MG63 (cell line): Measurements from ENCODE around the gene JAZF1. TPM values are rescaled to one million over a fixed set of nuclear protein-coding genes. Genes with fewer than 3 reads are reported as not detected.

Experiments
- DNase-seq: peaks from one replicate; pipeline ENCODE4 v3.0.0-alpha.2; 2020
- H3K27me3 ChIP-seq: fragments of 250-450 bp; sonication (Bioruptor Pico); 2 replicates; pipeline ENCODE4 v1.5.1; 2020; ENCODE audit warnings: mild to moderate bottlenecking, moderate library complexity
- H3K36me3 ChIP-seq: fragments of 250-450 bp; sonication (Bioruptor Pico); 2 replicates; pipeline ENCODE4 v1.5.1; 2020; ENCODE audit warnings: mild to moderate bottlenecking, moderate library complexity
- H3K4me3 ChIP-seq: fragments of 250-450 bp; sonication (Bioruptor Pico); 2 replicates; pipeline ENCODE4 v1.5.1; 2020; ENCODE audit warnings: mild to moderate bottlenecking, moderate library complexity
- H3K9me3 ChIP-seq: fragments of 250-450 bp; sonication (Bioruptor Pico); 2 replicates; pipeline ENCODE4 v1.5.1; 2020; ENCODE audit warnings: mild to moderate bottlenecking, moderate library complexity
- total RNA-seq: library from RNA; depleted of rRNA; stranded (reverse); fragments of >200 nt; shearing (Covaris generic); gene quantifications from 2 replicates; pipeline ENCODE4 v1.2.3, GENCODE V29; 2014; ENCODE audit warnings: low replicate concordance

The JAZF1 gene
- total RNA-seq, 1 experiment from 2014 or later: 7.6 TPM

- no peaks in the 10 kb centered on the region for H3K36me3 ChIP-seq
- DNase-seq: no peak
- H3K27me3 ChIP-seq: no peaks in the 10 kb centered on the region
- no peak overlapping the region for H3K4me3 ChIP-seq
- no peaks in the 10 kb centered on the region for H3K9me3 ChIP-seq
Observed at GRCh38 chr7:27885652-27886051, 294.9 kb downstream of the JAZF1 start.

- Histone ChIP-seq H3K9me3 (no peaks in the 10 kb centered on the region), H3K27me3 (no peaks in the 10 kb centered on the region)
- no peak for DNase-seq
Observed at GRCh38 chr7:27883696-27884095, 296.9 kb downstream of the JAZF1 start.

DNA sequence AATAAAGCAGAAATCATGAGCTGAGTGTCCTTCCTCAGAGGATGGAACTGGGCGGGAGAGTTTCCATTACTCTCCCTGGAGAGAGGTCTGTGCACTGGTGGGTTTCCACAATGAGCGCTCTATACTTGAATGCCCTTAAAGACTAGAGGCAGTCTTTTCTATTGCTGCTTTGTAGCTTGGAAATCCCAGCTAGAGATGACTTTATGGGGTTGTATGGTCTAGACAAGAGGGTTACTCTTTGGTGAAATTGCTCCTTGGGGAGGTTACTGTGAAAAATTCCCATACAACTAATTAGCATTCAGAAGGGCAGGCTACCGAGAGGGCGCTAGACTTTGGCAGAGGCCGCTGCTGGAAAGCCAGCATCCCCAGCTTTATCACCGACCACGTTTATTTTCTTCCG, 303.8 kb downstream of the JAZF1 start:
- H3K36me3 ChIP-seq: no peaks in the 10 kb centered on the region
- no peaks in the 10 kb centered on the region for H3K27me3 ChIP-seq
- no peak for DNase-seq
- H3K9me3 ChIP-seq: no peaks in the 10 kb centered on the region
- no peak overlapping the region for H3K4me3 ChIP-seq

More at GRCh38 chr7:27883696-27884095, 296.9 kb downstream of the JAZF1 start:
- Histone ChIP-seq H3K4me3 (no peak overlapping the region), H3K36me3 (no peaks in the 10 kb centered on the region)

GRCh38 chr7:27875832-27876231, 304.8 kb downstream of the JAZF1 start:
- H3K27me3 ChIP-seq: no peaks in the 10 kb centered on the region
- H3K36me3 ChIP-seq: no peaks in the 10 kb centered on the region
- no peak overlapping the region for H3K4me3 ChIP-seq
- no peak for DNase-seq
- no peaks in the 10 kb centered on the region for H3K9me3 ChIP-seq

GRCh38 chr7:27875061-27875460, 305.5 kb downstream of the JAZF1 start:
- H3K27me3 ChIP-seq: no peaks in the 10 kb centered on the region
- no peaks in the 10 kb centered on the region for H3K36me3 ChIP-seq
- H3K4me3 ChIP-seq: no peak overlapping the region
- no peak for DNase-seq
- no peaks in the 10 kb centered on the region for H3K9me3 ChIP-seq

- DNase-seq: peak; percentile 89
Observed at GRCh38 chr7:27873981-27874957, 306.3 kb downstream of the JAZF1 start.

GRCh38 chr7:27872356-27873275, 308.0 kb downstream of the JAZF1 start:
- Histone ChIP-seq H3K4me3 (no peak overlapping the region), H3K36me3 (peaks cover 3% of the 10 kb centered on the region; the same call in 1 of the 2 replicates), H3K27me3 (no peaks in the 10 kb centered on the region), H3K9me3 (no peaks in the 10 kb centered on the region)
- DNase-seq: no peak

More at GRCh38 chr7:27873981-27874957, 306.3 kb downstream of the JAZF1 start:
- H3K4me3 ChIP-seq: no peak overlapping the region
- no peaks in the 10 kb centered on the region for H3K9me3 ChIP-seq
- no peaks in the 10 kb centered on the region for H3K27me3 ChIP-seq
- H3K36me3 ChIP-seq: no peaks in the 10 kb centered on the region

- Histone ChIP-seq H3K4me3 (no peak overlapping the region), H3K36me3 (peaks cover 3% of the 10 kb centered on the region; the same call in 1 of the 2 replicates), H3K9me3 (no peaks in the 10 kb centered on the region), H3K27me3 (no peaks in the 10 kb centered on the region)
- DNase-seq: no peak
Observed at GRCh38 chr7:27871866-27872265, 308.7 kb downstream of the JAZF1 start.

DNA sequence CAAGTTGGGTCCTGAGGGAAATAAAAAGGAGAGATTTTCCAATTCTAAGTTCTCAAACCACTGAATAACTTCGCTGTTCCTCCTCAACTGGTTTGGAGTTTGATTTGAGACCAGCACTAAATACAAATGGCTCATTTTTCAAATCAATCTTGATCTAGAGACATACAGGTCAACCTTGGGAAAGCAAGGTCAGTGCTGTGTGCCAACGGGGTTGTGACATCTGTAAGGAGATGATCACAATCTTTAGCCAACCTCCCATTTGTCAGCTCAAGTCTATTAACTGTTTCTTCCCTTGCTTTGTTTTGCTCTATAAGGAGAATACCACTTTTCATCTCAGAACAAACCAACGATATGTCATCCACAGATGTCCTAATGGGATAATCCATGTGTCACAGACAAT, 309.5 kb downstream of the JAZF1 start:
- DNase-seq: no peak
- H3K4me3 ChIP-seq: no peak overlapping the region
- H3K27me3 ChIP-seq: no peaks in the 10 kb centered on the region
- no peaks in the 10 kb centered on the region for H3K9me3 ChIP-seq
- H3K36me3 ChIP-seq: peaks cover 3% of the 10 kb centered on the region; the same call in 1 of the 2 replicates

DNA sequence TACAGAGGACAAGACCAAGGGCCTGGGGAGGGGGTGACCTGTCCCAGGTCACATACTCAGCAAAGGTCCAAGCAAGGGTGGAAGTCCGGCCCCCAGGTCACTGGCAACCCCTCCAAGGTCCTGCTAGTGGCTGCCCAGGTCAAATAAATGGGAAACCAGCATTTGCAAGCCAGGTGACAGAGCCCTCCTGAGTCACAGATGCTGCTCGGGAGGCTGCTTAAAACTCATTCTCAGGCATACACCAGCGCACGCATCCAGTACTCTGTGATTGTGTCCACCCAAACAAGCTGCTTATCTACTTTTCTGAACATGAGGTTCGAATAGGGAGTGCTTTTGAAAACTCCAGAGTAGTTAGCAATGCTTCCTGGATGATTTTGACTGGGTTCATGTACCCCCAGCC, 310.0 kb downstream of the JAZF1 start:
- no peaks in the 10 kb centered on the region for H3K27me3 ChIP-seq
- no peak overlapping the region for H3K4me3 ChIP-seq
- peaks cover 3% of the 10 kb centered on the region; the same call in 1 of the 2 replicates for H3K36me3 ChIP-seq
- no peak for DNase-seq
- no peaks in the 10 kb centered on the region for H3K9me3 ChIP-seq

DNA sequence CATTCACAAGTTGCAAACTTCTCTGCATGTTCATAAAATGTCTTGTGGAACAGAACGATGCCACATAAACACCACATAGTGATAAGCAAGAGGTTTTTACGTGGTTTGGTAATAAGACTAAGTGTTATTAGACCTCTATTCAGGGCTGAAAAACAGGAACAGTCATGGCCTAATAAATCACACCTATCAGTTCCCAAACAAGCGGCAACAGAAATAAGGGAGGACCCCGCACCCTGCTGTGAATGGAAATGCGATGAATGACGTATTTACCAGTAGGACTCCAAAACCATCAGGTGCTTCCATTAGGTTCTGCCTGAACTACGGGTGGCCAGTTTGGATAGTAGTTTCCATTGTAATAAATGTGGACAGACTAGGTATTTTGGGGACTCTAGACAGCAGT, 311.5 kb downstream of the JAZF1 start:
- no peak for DNase-seq
- H3K36me3 ChIP-seq: peaks cover 3% of the 10 kb centered on the region; the same call in 1 of the 2 replicates
- H3K4me3 ChIP-seq: no peak overlapping the region
- no peaks in the 10 kb centered on the region for H3K27me3 ChIP-seq
- H3K9me3 ChIP-seq: no peaks in the 10 kb centered on the region

GRCh38 chr7:27868131-27868550, 312.5 kb downstream of the JAZF1 start:
- Histone ChIP-seq H3K27me3 (no peaks in the 10 kb centered on the region), H3K4me3 (no peak overlapping the region), H3K9me3 (no peaks in the 10 kb centered on the region), H3K36me3 (peaks cover 3% of the 10 kb centered on the region; the same call in 1 of the 2 replicates)
- DNase-seq: peak; percentile 32

DNA sequence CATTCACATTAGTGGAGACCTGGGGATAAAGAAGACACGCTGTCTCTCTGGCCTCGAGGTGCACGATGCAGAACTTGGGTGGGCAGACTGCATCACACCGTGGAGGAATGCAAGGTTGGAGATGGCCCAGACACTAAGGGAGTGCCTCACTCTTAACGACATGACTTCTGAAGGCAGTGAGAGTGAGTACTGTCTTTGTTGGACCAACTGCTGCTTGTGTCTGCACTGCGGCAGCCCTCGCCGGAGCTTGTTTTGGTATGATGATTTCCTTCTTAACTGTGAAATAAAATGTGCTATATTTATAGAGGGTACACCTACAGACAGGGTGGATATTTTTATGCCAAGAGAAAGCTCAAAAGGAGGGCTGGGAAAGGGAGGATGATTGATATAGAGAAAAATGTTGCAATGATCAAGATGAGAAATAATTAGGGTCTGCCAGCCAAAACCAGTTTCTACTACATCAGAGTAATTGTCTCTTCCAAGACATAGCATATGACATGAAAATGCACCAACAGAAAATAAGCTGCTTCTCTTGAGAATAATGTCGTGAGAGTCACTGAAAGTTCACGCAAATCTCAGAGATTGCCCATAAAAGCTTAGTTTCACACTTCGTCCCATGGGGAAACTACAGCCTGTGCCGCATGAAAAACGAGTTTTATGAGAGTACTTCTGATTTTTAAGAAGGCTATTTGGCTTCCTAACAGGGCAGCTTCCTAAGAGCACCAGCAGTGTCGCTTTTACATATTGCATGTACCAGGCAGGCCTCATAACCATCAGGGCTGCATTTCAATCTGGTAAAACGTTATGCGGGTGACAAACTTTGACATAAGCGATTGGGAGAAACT, 313.5 kb downstream of the JAZF1 start:
- DNase-seq: no peak
- Histone ChIP-seq H3K27me3 (no peaks in the 10 kb centered on the region), H3K9me3 (no peaks in the 10 kb centered on the region), H3K36me3 (peaks cover 3% of the 10 kb centered on the region; the same call in 1 of the 2 replicates), H3K4me3 (no peak overlapping the region)

DNA sequence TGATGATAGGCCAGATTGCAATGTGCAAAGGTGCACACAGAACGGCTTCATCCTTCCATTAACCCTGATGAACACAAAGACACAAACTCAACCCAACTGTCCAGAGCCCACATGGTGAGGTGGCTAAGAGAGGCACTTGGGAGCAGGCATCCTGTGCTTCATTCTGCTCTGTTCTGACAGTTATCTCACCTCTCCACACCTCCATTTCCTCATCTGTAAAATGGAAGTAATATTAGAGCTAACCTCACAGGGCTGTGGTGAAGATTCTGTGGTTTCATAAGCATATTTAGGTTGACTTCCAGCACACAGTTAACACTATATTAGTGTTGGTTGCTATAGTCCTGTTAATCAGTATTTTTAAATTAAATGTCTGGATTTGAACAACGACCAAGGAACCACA, 314.3 kb downstream of the JAZF1 start:
- DNase-seq: no peak
- no peak overlapping the region for H3K4me3 ChIP-seq
- H3K36me3 ChIP-seq: peaks cover 3% of the 10 kb centered on the region; the same call in 1 of the 2 replicates
- no peaks in the 10 kb centered on the region for H3K9me3 ChIP-seq
- no peaks in the 10 kb centered on the region for H3K27me3 ChIP-seq

- H3K9me3 ChIP-seq: no peaks in the 10 kb centered on the region
- no peaks in the 10 kb centered on the region for H3K27me3 ChIP-seq
- DNase-seq: peak; percentile 91
Observed at GRCh38 chr7:27863880-27864279, 316.7 kb downstream of the JAZF1 start.

GRCh38 chr7:27861747-27862146, 318.8 kb downstream of the JAZF1 start:
- Histone ChIP-seq H3K27me3 (no peaks in the 10 kb centered on the region), H3K4me3 (no peak overlapping the region), H3K9me3 (no peaks in the 10 kb centered on the region; the same call in 1 of the 2 replicates), H3K36me3 (no peaks in the 10 kb centered on the region; the same call in 1 of the 2 replicates)
- DNase-seq: no peak

More at GRCh38 chr7:27863880-27864279, 316.7 kb downstream of the JAZF1 start:
- H3K4me3 ChIP-seq: no peak overlapping the region
- H3K36me3 ChIP-seq: peaks cover under 1% of the 10 kb centered on the region; the same call in 1 of the 2 replicates
